GM21723 (cell line): ENCODE results near the gene SH3RF3.

ENCODE experiments used
- ATAC-seq: cut with Tn5 transposase; IDR thresholded peaks from one replicate; pipeline ENCODE4 v1.9.1; 2021; ENCODE audit warnings: mild to moderate bottlenecking, moderate library complexity; ENCODE audit not compliant: unreplicated experiment

Gene SH3RF3

GRCh38 chr2:109479804-109480203 is 350.8 kb downstream of the SH3RF3 start:
- no peak for ATAC-seq

GRCh38 chr2:109480486-109481195 is 351.6 kb downstream of the SH3RF3 start:
- no peak for ATAC-seq

GRCh38 chr2:109481196-109481555 is 352.2 kb downstream of the SH3RF3 start:
- ATAC-seq, result no peak

DNA sequence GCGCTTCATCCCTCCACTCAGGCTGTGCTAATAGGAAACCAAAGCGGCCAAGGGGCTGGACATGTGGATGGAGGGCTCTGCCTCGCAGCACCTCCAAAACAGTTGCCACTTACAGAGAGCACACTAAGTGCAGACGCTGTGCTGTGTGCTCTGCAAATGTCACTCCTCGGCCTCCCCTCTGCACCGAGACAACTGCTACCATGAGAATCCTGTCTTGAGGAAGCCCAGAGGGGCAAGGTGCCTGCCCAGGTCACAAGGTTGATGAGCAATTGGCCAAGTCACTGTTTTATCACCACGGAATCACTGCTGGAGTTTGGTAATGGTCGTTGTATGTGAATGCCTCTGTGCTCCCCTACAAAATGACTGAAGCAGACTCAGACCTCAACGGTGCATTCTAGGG is 352.6 kb downstream of the SH3RF3 start:
- ATAC-seq, result no peak

GRCh38 chr2:109482361-109482861 is 353.4 kb downstream of the SH3RF3 start:
- no peak for ATAC-seq

- ATAC-seq, result no peak
These were observed 357.9 kb downstream of the SH3RF3 start for GRCh38 chr2:109486711-109487535.

DNA sequence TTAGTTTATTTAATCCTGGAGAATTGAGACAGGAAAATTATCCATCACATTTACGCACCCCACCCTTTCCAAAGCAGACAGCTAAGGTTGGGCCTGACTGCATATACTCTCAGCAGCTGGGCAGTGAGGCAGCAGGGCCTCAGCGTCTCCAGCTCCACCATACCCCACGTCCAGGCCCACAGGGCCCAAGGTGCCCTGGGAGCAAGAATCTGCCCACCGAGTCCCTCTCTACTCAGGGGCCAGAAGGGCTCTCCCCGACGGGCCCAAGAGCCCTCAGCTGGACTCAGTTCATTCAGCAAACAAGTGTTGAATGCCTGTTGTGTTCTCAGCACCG is 358.5 kb downstream of the SH3RF3 start:
- ATAC-seq, result no peak

DNA sequence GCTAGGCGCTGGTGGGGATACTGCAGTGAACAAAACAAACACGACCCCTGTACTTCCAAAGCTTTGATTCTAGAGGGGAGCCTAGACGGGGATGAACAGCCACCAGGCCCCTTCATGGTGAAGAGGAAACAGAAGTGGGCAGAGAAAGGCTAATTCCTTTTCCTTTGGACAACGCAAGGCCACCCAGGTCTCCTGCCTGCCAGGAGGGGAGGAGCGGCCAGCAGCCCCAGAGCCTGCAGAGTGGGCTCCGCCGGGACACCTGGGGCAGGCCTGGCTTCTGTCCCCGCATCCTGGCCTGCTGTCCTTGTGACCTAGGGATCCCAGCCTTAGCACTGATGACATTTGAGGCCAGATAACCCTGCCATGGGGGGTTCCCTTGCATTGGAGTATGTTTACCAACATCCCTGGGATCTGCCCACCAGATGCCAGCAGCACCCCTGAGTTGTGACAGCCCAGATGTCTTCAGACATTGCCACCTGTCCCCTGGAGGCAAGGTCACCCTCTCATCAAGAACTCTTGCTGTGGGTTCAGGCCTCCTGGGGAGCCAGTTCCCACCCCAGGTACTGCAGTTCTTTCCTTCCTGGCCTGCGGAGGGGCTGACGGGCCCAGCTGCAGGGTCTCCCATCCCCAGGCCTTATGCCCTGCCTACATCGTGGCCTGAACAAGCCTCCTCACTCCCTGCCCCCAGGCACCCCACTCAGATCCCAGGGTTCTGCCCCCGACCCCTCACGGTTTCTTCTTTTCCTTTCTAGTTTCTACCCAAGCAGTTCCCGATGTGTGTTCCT is 359.1 kb downstream of the SH3RF3 start:
- no peak for ATAC-seq

- ATAC-seq, result no peak
These were observed 360.3 kb downstream of the SH3RF3 start for GRCh38 chr2:109489296-109489695.

DNA sequence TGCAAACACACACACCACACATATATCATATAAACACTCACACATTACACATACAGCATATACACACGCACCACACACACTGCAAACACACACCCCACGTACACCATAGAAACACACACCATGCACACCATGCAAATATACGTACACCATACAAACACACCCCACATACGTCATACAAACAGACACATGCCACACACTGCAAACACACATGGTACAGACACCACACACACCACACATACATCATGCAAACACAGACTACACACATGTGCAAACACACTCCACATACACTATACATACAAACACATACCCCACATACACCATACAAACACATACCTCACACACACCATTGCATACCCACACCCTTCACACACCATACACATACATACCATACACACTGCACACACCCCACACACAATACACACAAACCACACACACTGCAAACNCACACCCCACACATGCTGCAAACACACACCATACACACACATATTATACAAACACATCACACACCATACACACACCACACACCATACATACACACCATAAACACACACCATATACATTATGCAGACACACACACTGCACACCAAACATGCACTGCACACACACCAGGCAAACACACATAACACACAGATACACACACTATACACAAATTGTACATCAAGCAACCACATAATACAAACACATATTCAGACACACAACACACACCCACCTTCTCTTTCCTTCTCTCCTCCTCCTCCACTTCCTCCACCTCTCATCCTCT is 364.4 kb downstream of the SH3RF3 start:
- ATAC-seq, result no peak

- ATAC-seq, result no peak
These were observed 365.3 kb downstream of the SH3RF3 start for GRCh38 chr2:109494351-109494750.

DNA sequence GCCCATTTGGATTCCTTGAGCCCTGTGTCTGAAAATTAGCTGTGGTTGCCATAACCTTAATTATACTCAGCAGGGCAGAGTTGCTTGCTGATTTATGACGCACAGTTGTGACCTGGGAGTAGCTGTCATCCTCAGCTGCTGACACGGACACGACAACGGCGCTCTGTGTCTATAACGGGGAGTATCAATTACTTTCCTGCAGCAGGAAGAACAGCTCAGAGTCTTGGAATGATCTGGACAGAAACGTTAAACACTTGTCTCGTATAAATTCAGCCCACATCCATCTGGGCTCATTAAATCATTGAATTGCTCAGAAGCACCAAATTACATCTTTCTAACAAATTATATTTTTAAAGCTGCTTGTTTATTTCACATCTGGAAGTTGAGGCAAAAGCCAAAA is 368.5 kb downstream of the SH3RF3 start:
- ATAC-seq, result no peak

DNA sequence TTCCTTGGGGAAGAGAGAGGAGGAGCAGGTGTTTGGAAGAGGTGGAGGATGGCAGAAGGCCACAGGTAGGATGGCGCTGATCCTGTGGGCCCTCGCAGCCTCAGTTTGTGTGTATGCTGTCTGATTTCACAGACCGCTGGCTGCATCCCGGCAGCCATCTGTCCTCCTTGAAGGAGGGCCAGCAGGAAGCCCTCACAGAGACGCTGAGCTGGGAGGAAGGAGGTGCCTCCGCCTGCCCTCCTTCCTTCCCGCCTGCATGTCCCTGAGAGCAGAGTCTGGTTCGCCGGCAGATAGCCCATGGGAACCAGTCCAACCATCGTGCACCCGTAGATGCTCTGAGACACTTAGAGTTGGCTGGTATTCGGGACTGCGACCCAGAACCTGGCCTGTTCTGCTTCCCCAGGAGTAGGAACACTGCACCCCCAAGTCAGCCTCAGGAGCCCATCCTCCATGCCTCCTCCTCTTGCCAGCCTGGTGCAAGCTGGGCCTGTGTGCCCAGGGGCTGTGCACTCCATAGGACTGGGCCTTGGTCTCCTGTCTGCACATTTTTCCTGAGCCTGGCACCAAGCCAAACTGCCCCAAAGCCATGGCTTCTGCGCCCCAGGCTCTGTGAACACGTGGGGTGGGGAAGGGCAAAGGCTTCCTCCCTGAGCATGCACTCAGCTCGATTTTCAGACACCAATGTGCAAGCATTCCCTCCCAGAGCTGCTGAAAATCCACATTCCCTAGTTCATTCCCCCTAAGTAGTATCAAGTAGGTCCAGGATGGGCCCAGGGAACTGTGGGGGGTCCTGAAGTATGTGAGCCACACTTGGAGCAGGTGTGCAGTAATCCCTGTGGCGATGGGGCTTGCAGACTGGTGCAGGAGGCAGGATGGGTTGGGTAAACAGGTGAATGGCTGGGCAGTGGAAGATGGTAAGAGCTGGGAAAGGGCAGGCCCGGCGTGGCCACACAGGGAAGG is 369.2 kb downstream of the SH3RF3 start:
- no peak for ATAC-seq

DNA sequence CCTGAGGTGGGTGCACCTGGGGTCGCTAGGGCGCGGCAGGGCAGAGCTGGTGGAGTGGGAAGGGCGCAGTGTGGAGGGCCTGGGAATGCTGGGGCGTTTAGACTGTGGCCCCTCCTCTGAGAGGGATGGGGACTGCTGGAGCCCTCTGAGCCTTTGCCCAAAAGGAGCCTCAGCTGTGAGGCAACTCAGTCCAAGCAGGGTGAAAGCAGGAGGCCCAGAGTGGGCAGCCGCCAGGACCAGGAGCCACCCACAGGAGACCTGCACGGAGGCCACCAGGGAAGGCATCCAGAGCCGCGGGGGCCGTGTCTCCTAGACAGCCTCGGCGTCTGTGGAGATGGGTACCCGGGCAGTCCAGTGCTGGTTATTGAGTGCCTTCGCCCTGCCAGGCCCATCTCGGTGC is 369.9 kb downstream of the SH3RF3 start:
- no peak for ATAC-seq

DNA sequence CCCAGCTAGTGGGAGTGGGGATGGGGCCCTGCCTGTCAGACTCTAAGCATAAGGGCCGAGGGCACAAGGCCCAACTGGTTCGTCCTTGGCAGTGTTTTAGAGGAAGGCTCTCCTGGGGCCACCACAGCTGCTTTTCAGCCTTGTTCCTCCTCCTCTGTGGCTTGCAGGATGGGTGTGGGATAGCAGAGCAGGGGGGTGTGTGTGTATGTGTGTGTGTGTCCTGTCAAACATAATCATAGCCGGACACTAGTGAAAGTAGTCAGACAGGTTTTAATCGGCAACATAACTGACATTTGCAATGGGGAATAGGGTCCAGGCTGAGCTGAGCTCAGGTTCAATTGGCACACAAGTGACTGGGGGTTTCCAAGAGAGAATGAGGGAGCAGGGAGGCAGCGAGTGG is 370.6 kb downstream of the SH3RF3 start:
- no peak for ATAC-seq

- ATAC-seq, result no peak
These were observed 371.9 kb downstream of the SH3RF3 start for GRCh38 chr2:109500910-109501309.

DNA sequence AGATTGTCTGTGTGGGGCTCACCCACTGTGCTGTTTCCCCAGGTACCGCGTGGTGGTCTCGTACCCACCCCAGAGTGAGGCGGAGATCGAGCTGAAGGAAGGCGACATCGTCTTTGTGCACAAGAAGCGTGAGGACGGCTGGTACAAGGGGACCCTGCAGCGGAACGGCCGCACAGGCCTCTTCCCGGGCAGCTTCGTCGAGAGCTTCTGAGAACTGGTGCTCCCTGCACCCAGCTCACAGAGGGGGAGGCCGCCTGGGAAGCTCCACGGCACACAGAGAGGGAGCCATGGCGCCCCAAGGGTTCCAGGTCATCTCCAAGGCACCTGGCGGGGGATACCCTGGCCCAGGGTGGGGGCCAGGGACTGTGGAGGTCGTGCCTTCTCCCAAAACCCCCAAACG is 372.5 kb downstream of the SH3RF3 start:
- ATAC-seq, result no peak

DNA sequence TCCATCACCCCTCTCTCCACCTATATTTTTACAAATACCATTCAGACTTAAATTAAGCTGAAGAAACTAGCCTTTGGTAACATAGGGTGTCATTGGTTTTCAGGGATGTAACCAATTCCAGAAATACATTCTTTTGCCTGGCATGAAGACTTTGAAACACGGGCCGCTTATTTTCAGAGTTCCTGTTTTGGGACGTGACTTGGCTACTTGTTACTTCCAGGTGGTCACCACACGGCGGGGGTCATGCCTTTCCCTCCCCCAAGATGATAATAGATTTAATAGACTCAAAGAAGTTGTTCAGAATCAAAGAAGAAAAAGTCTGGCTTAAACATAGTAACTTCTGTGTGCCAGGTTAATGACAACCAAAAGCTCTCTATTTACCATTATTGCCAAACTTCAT is 374.2 kb downstream of the SH3RF3 start:
- no peak for ATAC-seq

- no peak for ATAC-seq
These were observed 378.2 kb downstream of the SH3RF3 start for GRCh38 chr2:109507217-109507616.

DNA sequence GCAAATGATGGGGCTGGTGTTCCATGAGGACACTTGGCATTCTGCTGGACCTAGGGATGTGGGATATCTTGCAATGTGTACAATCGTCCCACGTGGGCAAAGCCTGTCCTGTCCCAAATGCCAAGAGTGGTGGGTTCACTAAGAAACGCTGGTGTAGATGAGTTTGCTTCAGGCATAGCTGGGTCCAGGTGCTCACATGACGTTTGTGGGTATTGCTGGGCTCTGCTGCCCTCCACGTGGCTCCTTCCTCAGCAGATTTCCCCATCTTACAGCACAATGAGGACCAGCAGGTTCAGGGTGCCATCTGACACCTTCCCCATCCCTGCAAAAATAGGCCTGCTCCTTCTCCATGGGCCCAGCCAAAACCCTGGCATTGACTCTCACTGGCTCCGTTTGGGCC is 378.8 kb downstream of the SH3RF3 start:
- ATAC-seq, result no peak
